ENCODE data around the gene GPX2.
A peak's percentile ranks its signal among the peaks of the same experiment; 100 is the strongest.

Gene GPX2

DNA sequence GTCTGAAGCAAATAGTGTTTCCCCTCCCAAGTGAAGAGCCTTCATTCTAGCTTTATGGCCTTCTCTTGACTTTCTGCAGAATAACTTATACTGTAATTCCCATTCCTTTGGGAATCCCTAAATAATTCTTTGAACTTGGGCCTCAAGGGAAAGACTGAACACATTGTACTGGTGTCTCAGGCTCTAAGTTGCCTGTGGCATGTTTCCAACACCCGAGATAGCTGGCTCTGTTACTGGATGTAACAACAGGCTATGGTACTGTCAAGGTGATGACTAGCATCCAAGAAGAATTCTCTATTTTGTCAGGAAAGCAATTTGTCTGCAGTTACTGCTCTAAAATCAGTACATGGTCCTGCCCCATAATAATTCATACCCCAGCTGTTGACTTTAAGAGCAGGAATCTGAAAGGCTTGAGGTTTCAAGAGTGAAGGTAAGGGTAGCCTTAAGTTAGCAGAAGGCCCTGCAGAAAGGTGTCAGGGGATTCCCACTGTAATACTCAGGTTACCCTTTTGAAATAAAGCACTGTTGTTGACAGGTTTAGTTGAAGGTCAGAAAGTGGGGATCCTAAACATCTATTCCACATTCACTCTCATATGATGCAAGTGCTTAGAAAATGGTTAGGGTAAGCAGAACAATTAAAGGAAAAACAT, 5.2 kb downstream of the GPX2 start:
- Mint-ChIP-seq H3K9me3 (no peaks in the 10 kb centered on the region), H3K4me1 (peaks cover 60% of the 10 kb centered on the region), H3K27ac (peak overlapping the region; percentile 60 to 80), H3K4me3 (peak overlapping the region in 1 of 2 donors; percentile 29), H3K27me3 (no peaks in the 10 kb centered on the region)
- peak; percentile 67 for ATAC-seq
- no peak for DNase-seq

DNA sequence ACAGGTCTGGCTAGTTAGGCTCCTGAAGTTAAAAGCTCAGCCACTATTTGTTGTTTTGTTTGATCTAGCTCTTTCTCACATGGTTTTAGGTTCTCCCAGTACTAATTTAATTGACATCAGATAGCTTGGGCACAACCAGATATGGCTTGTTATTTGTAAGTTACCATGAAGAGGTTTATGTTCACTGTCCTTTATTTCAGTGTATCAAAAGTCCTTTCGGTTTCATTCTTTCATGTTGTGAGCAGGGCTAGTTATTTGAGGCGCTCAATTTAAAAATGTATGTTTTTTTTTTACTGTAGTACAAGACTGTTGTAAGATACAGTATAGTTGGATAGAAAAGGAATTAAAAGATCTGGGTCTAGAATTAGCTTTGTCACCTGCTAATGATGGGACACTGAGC, 7.0 kb downstream of the GPX2 start:
- Mint-ChIP-seq H3K9me3 (no peaks in the 10 kb centered on the region), H3K4me3 (peak overlapping the region; percentile 48 to 62), H3K27ac (peak overlapping the region; percentile 72 to 90), H3K4me1 (peaks cover 60% of the 10 kb centered on the region), H3K27me3 (no peaks in the 10 kb centered on the region)
- ATAC-seq (no peak), DNase-seq (no peak)

DNA sequence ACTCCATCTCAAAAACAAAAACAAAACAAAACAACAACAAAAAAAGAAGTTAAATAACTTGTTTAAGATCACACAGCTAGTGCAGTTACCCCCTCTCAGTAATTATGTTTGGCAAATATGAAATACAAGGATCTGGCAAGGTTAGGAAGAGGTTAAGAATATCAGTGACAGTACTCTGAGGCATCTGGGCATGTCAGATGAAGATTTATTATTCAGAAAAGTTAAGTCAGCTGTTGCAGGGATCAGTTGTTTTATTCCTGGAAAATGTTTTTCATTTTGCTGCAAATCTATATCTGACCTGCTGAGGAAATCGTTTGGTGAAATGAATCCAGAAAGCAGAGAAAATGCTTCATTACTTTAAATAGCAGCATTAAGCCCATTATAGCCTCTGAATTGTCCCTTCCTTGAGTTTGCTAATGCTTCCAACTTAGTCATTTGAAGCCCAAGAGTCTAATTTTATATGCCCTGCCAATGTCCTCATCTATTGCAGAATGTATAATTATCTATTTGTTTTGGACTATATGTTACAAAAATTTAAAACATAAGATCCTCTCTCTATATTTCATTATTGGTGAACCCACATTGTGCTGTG, 8.1 kb downstream of the GPX2 start:
- Mint-ChIP-seq H3K9me3 (no peaks in the 10 kb centered on the region), H3K27me3 (no peaks in the 10 kb centered on the region), H3K27ac (peak overlapping the region in 1 of 2 donors; percentile 41), H3K4me3 (no peak overlapping the region), H3K4me1 (peaks cover 51% of the 10 kb centered on the region)
- DNase-seq, result no peak
- ATAC-seq, result no peak

DNA sequence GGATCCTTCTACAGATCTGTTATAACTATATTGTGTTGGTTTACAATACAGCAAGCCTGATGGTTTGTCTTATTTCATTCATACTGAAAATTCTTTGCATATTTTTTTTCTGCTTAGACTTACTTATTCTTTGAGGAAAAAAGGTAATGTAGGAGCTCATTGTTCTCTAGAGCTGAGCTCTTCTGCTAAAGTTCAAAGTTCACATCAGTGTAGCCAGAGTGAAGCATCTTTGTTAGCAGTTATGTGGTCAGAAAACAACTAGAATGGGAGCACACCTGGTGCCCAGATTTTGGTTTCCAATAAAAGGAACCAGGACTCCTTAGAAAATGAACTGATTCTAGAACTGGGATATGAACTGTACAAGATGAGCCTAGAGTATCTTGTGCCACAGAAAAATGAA, 10.3 kb downstream of the GPX2 start:
- Mint-ChIP-seq H3K27me3 (no peaks in the 10 kb centered on the region), H3K4me3 (no peak overlapping the region), H3K9me3 (no peaks in the 10 kb centered on the region), H3K27ac (no peak overlapping the region), H3K4me1 (peaks cover 32% of the 10 kb centered on the region)
- no peak for ATAC-seq
- no peak for DNase-seq

DNA sequence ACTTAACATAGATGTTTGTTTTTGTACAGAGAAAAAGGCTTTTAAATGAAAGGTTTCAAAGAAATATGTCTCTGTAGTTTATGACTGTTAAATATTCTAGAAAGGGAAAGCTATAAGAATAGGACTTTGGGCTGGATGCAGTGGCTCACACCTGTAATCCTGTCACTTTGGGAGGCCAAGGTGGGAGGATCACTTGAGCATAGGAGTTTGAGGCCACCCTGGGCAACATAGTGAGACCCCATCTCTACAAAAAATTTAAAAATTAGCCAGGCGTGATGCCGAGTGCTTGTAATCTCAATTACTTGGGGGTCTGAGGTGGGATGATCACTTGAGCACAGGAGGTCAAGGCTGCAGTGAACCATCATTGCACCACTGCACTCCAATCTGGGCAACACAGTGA, 11.4 kb downstream of the GPX2 start:
- no peaks in the 10 kb centered on the region for H3K9me3 Mint-ChIP-seq
- no peak for ATAC-seq
- H3K4me1 Mint-ChIP-seq, result peaks cover 29% of the 10 kb centered on the region
- DNase-seq, result no peak
- no peaks in the 10 kb centered on the region for H3K27me3 Mint-ChIP-seq
- H3K27ac Mint-ChIP-seq, result no peak overlapping the region
- H3K4me3 Mint-ChIP-seq, result no peak overlapping the region

DNA sequence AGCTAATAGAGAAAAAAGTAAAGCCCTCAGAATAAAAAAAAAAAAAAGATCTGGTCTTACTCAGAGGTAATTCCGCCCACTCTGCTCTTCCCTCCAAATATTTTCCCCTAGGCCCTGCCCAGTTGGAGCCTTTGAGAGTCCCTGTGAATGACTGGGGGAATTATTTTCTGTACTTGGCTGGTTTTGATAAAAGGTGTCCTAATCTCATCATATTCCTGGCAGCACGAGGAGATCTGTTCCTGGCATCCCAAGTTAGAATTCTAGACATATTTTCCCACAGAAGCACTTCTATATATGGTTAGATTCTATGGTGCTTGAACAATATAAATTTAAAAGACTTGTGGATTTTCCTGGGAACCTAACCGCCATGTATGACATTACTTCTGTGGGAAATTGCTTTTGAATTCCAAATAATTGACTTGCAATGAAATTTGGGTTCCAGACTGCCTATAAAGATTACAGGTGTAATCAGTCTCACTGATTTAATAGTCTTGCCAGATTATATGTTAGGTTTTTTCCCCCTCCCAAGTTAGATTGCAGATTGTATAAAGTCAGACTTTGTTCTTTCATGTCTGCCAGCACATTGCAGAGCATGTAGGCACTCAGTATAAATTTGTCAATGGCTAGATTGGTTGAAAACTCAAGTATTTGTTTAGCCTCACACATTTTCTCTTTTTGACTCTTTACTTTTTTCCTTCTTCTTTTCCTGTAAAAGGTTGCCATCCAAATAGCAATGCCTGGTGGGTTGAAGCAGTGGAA, 12.3 kb downstream of the GPX2 start:
- DNase-seq (no peak), ATAC-seq (no peak)
- Mint-ChIP-seq H3K4me3 (no peak overlapping the region), H3K27me3 (no peaks in the 10 kb centered on the region), H3K4me1 (peaks cover 24% of the 10 kb centered on the region), H3K9me3 (no peaks in the 10 kb centered on the region), H3K27ac (no peak overlapping the region)

DNA sequence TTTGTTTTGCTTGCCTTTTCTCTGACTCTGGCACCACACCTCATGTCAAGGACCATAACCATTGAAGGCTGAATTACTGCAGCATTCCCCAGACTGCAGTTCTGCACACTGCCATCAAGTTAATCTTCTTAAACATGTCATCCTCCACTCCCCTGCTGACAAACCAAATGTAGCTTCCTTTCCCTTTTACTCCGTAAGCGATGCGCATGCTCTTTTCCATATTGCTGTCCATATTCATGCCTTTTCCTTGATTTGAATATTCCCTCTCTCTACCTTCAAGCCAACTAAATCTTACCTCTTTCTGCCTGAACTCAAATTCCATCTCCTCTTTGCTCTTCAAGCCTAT, 13.6 kb downstream of the GPX2 start:
- no peaks in the 10 kb centered on the region for H3K9me3 Mint-ChIP-seq
- ATAC-seq, result no peak
- H3K27ac Mint-ChIP-seq, result no peak overlapping the region
- peak in 1 of 2 donors; percentile 14 for DNase-seq
- H3K4me3 Mint-ChIP-seq, result no peak overlapping the region
- H3K27me3 Mint-ChIP-seq, result no peaks in the 10 kb centered on the region
- H3K4me1 Mint-ChIP-seq, result peaks cover 17% of the 10 kb centered on the region

DNA sequence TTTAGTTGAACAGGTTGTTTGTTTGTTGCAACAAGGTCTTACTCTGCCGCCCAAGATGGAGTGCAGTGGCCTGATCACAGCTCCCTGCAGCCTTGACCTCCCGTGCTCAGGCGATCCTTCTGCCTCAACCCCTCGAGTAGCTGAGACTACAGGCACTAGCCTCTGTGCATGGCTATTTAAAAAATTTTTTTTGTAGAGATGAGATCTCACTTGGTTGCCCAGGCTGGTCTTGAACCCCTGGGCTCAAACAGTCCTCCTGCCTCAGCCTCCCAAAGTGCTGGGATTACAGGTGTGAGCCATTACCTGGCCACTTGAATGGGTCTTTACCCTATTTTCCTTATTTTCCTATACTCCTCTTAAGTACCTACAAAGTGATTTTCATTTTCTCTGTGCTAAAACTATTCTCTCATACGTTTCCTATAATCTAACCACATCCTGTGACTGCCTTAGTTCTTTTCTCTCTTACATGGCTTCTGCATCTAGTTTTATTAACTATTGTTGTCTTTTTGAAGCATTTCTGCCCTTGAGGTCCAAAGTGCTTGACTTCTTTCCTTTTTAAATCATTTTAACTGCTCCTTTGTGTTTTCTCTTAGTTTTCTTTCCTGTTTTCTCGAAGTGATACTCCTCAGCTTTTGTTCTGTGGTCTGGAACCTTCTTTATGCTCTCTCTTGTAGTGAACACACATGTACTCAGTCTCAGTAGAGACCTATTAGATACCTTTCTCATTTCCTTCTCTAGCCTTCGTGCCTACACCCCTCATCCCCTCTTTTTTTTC, 14.1 kb downstream of the GPX2 start:
- no peak overlapping the region for H3K4me3 Mint-ChIP-seq
- H3K27ac Mint-ChIP-seq, result no peak overlapping the region
- peaks cover 20% of the 10 kb centered on the region for H3K4me1 Mint-ChIP-seq
- ATAC-seq (peak; percentile 89), DNase-seq (no peak)
- no peaks in the 10 kb centered on the region for H3K9me3 Mint-ChIP-seq
- no peaks in the 10 kb centered on the region for H3K27me3 Mint-ChIP-seq

DNA sequence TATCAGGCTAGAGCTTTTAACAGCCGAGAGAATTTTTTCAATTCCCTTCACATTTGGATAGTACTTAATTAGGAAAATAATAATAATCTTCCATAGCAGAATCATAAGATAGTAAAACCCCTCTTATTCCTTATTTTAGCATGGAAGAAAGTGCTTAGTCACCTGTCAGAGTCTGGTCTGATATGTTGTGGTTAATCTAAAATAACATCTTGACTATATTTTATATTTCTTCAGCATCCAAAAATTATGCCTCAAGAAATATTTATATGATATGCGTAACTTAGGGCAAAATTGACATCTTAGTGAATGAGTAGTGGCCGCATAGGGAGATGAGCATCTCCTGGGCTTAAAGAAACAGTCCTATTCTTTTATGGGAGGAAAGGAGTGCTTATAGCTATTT, 15.5 kb downstream of the GPX2 start:
- no peaks in the 10 kb centered on the region for H3K27me3 Mint-ChIP-seq
- H3K9me3 Mint-ChIP-seq, result no peaks in the 10 kb centered on the region
- no peak overlapping the region for H3K4me3 Mint-ChIP-seq
- no peak for DNase-seq
- H3K27ac Mint-ChIP-seq, result peak overlapping the region in 1 of 2 donors; percentile 42
- peaks cover 21% of the 10 kb centered on the region for H3K4me1 Mint-ChIP-seq
- no peak for ATAC-seq

DNA sequence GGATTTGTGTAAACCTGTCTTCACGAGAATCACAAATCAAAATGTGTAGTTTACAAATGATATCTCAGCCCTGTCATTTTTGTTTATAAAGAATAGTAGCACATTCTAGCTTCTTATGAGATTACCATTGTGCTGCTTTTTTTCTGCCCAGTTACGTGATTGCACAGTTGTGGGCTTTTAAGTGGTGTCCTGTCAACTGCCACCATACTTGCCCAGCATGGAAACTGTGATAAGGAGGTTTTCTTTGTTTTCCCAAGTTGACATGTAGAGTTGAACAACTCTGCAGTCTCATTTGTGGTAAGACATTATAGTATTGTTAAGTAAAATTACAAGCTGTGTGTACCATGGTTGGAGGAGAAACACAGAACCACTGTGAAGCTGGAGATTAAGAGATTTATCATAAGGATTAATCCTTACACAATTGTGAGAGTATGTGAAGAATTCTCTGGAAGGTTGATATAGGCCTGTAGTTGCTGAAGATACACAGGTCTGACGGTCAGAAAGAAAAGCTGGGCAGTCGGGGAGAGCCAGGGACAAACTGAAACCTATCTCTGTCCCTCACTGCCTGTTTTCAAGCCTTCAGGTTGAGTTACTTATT, 16.0 kb downstream of the GPX2 start:
- Mint-ChIP-seq H3K27ac (peak overlapping the region in 1 of 2 donors; percentile 44), H3K4me1 (peaks cover 27% of the 10 kb centered on the region), H3K4me3 (peak overlapping the region in 1 of 2 donors; percentile 16), H3K9me3 (no peaks in the 10 kb centered on the region), H3K27me3 (no peaks in the 10 kb centered on the region)
- DNase-seq (no peak), ATAC-seq (no peak)

DNA sequence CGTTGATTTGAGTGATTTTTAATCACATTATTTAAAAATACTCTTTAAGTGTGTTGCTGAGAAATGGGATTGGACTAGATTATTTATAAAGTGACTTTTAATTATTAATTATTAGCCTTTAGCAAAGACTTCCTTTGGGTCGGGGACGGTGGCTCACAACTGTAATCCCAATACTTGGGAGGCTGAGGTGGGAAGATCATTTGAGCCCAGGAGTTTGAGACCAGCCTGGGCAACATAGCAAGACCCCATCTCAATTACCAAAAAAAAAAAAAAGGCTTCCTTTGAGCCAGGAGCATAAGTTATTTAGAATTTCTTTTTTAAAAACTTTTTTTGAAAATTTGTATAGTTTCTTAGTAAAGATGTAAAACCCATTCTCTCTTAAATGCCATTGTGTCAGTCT, 19.5 kb downstream of the GPX2 start:
- DNase-seq (no peak), ATAC-seq (no peak)
- H3K4me3 Mint-ChIP-seq, result no peak overlapping the region
- no peaks in the 10 kb centered on the region for H3K9me3 Mint-ChIP-seq
- no peaks in the 10 kb centered on the region for H3K27me3 Mint-ChIP-seq
- H3K27ac Mint-ChIP-seq, result no peak overlapping the region
- peaks cover 54% of the 10 kb centered on the region for H3K4me1 Mint-ChIP-seq

DNA sequence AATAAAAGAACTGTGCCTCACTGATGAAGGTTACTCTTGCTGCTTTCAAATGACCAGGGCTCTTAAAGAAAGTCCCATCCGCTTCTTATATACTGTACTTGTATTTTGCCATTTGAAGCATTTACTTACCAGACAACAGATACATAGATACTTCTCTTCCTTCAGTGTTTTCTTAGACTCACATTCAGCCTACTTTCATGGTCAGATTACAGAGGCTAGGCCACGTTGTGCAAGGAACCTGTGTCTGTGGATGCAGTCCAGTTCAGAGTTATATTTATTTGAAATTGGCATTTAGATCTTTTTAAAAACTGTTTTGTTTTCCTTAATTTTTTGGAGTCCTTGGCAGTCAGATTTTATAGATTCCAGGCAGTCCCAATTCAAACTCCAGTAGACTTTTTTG, 22.1 kb downstream of the GPX2 start:
- ATAC-seq (no peak), DNase-seq (no peak)
- H3K27me3 Mint-ChIP-seq, result no peaks in the 10 kb centered on the region
- H3K4me3 Mint-ChIP-seq, result no peak overlapping the region
- peaks cover 69% of the 10 kb centered on the region for H3K4me1 Mint-ChIP-seq
- H3K9me3 Mint-ChIP-seq, result no peaks in the 10 kb centered on the region
- no peak overlapping the region for H3K27ac Mint-ChIP-seq

DNA sequence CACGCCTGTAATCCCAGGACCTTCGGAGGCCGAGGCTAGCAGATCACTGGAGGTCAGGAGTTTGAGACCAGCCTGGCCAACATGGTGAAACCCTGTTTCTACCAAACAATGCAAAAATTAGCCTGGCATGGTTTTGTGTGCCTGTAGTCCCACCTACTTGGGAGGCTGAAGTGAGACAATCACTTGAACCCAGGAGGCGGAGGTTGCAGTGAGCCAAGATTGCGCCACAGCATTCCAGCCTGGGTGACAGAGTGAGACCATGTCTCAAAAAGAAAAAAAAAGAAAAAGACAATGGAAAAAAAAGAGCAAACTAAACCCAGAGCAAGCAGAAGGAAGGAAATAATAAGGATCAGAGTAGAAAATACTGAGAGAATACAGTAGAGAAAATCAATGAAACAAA, 22.9 kb downstream of the GPX2 start:
- peaks cover 74% of the 10 kb centered on the region for H3K4me1 Mint-ChIP-seq
- H3K4me3 Mint-ChIP-seq, result no peak overlapping the region
- no peak for ATAC-seq
- no peaks in the 10 kb centered on the region for H3K9me3 Mint-ChIP-seq
- no peak for DNase-seq
- no peak overlapping the region for H3K27ac Mint-ChIP-seq
- no peaks in the 10 kb centered on the region for H3K27me3 Mint-ChIP-seq

DNA sequence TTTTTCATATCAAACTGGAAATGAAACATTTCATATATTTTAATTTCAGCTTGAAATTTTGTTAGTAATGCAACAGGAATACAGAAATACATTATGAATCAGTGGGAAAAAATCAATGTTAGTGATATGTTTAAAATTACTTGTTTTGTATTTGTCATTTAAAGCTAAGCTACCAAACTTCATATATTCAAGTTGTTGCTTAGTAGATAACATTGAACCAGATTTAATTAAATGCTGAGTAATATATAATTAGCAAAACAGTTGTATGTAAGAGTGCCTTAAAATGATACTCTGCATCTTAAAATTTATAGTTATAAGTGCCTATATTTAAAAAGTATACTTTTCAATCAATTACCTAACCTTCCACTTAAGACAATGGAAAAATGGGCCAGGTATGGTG, 23.3 kb downstream of the GPX2 start:
- no peaks in the 10 kb centered on the region for H3K9me3 Mint-ChIP-seq
- no peak for ATAC-seq
- no peak overlapping the region for H3K27ac Mint-ChIP-seq
- no peaks in the 10 kb centered on the region for H3K27me3 Mint-ChIP-seq
- H3K4me1 Mint-ChIP-seq, result peaks cover 73% of the 10 kb centered on the region
- no peak overlapping the region for H3K4me3 Mint-ChIP-seq
- DNase-seq, result no peak

DNA sequence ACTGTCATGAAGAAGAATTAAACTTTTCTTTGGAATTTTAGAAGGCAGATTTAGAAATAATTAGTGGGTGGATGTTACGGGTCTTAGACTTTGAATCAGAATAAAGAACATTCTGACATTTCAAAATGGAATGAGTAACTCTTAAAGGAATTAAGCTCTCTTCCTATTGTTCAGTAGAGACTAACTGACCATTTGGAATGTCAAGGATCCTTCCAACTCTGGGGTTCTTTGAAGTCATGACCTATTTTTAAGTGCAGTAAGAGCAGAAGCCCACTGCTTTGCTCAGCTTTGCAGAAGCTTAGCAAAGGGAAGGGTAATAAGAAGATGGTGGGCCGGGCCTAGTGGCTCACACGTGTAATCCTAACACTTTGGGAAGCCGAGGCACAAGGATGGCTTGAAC, 24.3 kb downstream of the GPX2 start:
- Mint-ChIP-seq H3K4me1 (peaks cover 73% of the 10 kb centered on the region), H3K4me3 (no peak overlapping the region), H3K27me3 (no peaks in the 10 kb centered on the region), H3K27ac (peak overlapping the region in 1 of 2 donors; percentile 82), H3K9me3 (no peaks in the 10 kb centered on the region)
- ATAC-seq (no peak), DNase-seq (no peak)
